ENCODE results near the gene ABI3BP. TPM values are rescaled to one million over a fixed set of nuclear protein-coding genes. Genes with fewer than 3 reads are reported as not detected.

ABI3BP gene
- total RNA-seq, 2 experiments from 2014 or later: not detected

DNA sequence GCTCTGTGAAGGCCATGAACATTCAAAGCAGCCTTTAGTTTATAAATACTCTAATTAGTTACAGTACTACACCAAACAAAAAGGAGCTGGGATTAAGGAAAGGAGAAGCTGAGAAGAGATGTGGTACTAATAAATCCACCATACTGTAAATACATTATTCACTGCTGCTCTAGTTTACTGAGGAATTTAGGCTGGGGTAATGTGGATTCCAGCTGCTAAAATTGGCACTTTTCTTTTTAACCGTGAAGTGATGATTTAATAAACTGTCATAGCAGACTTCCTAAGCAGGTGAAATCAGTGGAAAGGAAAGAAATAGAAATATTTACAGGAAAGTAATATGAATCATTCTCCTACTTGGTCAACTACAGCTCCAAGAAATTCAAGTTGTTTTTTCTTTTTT lies 195.2 kb downstream of the ABI3BP start:
- intact Hi-C loops (cut with DNase I, micrococcal nuclease): no loop called here
- Histone ChIP-seq H3K36me3 (ENCODE audit: insufficient read depth, low read length) (no peaks in the 10 kb centered on the region), H3K4me3 (ENCODE audit: low read length) (no peak overlapping the region), H3K9me3 (ENCODE audit: control insufficient read depth in 1 of 2, insufficient read depth in 1 of 2, low read length in 2 of 2) (no peaks in the 10 kb centered on the region), H3K27ac (ENCODE audit: low read depth in 1 of 2, low read length in 2 of 2) (no peak overlapping the region), H3K4me1 (ENCODE audit: insufficient read depth, low read length) (no peaks in the 10 kb centered on the region), H3K27me3 (ENCODE audit: control insufficient read depth in 1 of 2, insufficient read depth in 2 of 2, low read length in 2 of 2) (no peaks in the 10 kb centered on the region)
- ChIA-PET POLR2A (interaction anchor here (1.0 kb wide), 1 partner anchor 9 kb away, joined by 3 read pairs; no protein-coding TSS in a partner anchor), CTCF (no interaction called here)
- peaks cover 6% of the 10 kb centered on the region for H3K4me1 Mint-ChIP-seq (ENCODE audit: low read depth)
- no peak overlapping the region for H3K4me3 Mint-ChIP-seq
- peaks cover 4% of the 10 kb centered on the region for H3K27me3 Mint-ChIP-seq
- H3K9me3 Mint-ChIP-seq: no peaks in the 10 kb centered on the region
- no peak overlapping the region for H3K27ac Mint-ChIP-seq
- ATAC-seq (ENCODE audit: poor library complexity): no peak
- TF ChIP-seq, protein P1, sequence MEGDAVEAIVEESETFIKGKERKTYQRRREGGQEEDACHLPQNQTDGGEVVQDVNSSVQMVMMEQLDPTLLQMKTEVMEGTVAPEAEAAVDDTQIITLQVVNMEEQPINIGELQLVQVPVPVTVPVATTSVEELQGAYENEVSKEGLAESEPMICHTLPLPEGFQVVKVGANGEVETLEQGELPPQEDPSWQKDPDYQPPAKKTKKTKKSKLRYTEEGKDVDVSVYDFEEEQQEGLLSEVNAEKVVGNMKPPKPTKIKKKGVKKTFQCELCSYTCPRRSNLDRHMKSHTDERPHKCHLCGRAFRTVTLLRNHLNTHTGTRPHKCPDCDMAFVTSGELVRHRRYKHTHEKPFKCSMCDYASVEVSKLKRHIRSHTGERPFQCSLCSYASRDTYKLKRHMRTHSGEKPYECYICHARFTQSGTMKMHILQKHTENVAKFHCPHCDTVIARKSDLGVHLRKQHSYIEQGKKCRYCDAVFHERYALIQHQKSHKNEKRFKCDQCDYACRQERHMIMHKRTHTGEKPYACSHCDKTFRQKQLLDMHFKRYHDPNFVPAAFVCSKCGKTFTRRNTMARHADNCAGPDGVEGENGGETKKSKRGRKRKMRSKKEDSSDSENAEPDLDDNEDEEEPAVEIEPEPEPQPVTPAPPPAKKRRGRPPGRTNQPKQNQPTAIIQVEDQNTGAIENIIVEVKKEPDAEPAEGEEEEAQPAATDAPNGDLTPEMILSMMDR (IDR thresholded peaks at IDR 0.05): no peak
- H3K36me3 Mint-ChIP-seq (ENCODE audit: low read depth): no peaks in the 10 kb centered on the region
- no peak for DNase-seq

DNA sequence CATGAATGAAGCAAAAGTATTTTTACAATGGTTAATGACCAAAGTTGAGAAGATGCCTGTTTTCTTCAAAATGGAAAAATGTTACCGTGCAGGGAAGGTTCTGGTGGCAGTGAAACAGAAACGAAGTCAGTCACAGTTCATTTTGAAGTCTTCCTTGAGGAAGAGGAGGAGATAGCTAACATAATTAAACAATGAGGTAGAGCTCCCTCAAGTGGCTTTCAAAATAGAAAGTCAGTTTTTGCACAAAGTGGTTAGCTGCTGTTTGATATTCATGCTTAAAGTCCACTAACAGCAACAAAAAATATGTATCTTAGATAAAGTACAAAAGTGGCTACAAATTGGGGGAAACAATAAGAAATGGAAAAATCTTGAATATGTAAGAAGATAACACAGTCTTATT lies 196.7 kb downstream of the ABI3BP start:
- Mint-ChIP-seq H3K27ac (no peak overlapping the region), H3K9me3 (no peaks in the 10 kb centered on the region), H3K36me3 (ENCODE audit: low read depth) (no peaks in the 10 kb centered on the region), H3K4me3 (no peak overlapping the region), H3K4me1 (ENCODE audit: low read depth) (peaks cover 6% of the 10 kb centered on the region), H3K27me3 (no peaks in the 10 kb centered on the region)
- Histone ChIP-seq H3K9me3 (ENCODE audit: control insufficient read depth in 1 of 2, insufficient read depth in 1 of 2, low read length in 2 of 2) (no peaks in the 10 kb centered on the region), H3K27ac (ENCODE audit: low read depth in 1 of 2, low read length in 2 of 2) (no peak overlapping the region), H3K4me1 (ENCODE audit: insufficient read depth, low read length) (no peaks in the 10 kb centered on the region), H3K4me3 (ENCODE audit: low read length) (no peak overlapping the region), H3K27me3 (ENCODE audit: control insufficient read depth in 1 of 2, insufficient read depth in 2 of 2, low read length in 2 of 2) (no peaks in the 10 kb centered on the region), H3K36me3 (ENCODE audit: insufficient read depth, low read length) (no peaks in the 10 kb centered on the region)
- CTCF ChIA-PET: no interaction called here
- POLR2A ChIA-PET: no interaction called here
- ATAC-seq (ENCODE audit: poor library complexity): no peak
- intact Hi-C loops (cut with DNase I, micrococcal nuclease): no loop called here
- peak in 2 of 14 experiments; percentile 5 to 15 for DNase-seq
- TF ChIP-seq, protein P1 (IDR thresholded peaks at IDR 0.05): no peak

DNA sequence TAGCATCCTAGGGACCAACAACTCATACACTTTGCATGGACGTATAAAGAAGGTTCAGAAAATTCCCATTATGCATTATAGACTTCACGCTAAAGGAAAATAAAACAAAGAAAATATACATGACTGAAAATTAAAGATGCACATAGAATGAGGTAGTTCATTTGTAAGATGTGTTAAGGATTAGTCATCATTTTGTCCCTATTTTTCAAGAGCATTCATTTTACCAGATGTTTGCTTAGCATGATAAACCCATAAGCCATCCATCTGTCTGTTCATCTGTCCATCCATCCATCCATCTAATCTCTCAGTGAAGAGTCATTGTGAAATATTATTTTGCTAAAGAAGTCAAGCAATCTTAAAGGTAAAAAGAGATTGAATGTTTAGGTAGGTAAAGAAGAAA lies 203.6 kb downstream of the ABI3BP start:
- H3K27me3 ChIP-seq (ENCODE audit: control insufficient read depth in 1 of 2, insufficient read depth in 2 of 2, low read length in 2 of 2): no peaks in the 10 kb centered on the region
- CTCF ChIA-PET: no interaction called here
- H3K27ac ChIP-seq (ENCODE audit: low read depth in 1 of 2, low read length in 2 of 2): no peak overlapping the region
- POLR2A ChIA-PET: no interaction called here
- H3K4me1 Mint-ChIP-seq (ENCODE audit: low read depth): no peaks in the 10 kb centered on the region
- H3K27ac Mint-ChIP-seq: no peak overlapping the region
- H3K4me3 ChIP-seq (ENCODE audit: low read length): no peak overlapping the region
- H3K36me3 Mint-ChIP-seq (ENCODE audit: low read depth): no peaks in the 10 kb centered on the region
- DNase-seq: no peak
- H3K9me3 ChIP-seq (ENCODE audit: control insufficient read depth in 1 of 2, insufficient read depth in 1 of 2, low read length in 2 of 2): peaks cover 0 to 3% of the 10 kb centered on the region in 2 experiments
- no peak overlapping the region for H3K4me3 Mint-ChIP-seq
- H3K27me3 Mint-ChIP-seq: no peaks in the 10 kb centered on the region
- ATAC-seq (ENCODE audit: poor library complexity): no peak
- TF ChIP-seq, protein P1 (IDR thresholded peaks at IDR 0.05): no peak
- no peaks in the 10 kb centered on the region for H3K4me1 ChIP-seq (ENCODE audit: insufficient read depth, low read length)
- intact Hi-C loops (cut with DNase I, micrococcal nuclease): no loop called here
- no peaks in the 10 kb centered on the region for H3K9me3 Mint-ChIP-seq
- no peaks in the 10 kb centered on the region for H3K36me3 ChIP-seq (ENCODE audit: insufficient read depth, low read length)

Measured in CD4-positive, alpha-beta T cell (primary cell).